ENCODE data around the gene KCNJ11. TPM values are rescaled to one million over a fixed set of nuclear protein-coding genes. Genes with fewer than 3 reads are reported as not detected.

KCNJ11 gene
- total and polyA plus RNA-seq, 2 of the 8 experiments (the other 6 are each of a cell fraction or from before 2014, with no cell fraction given) = 3.8 to 6.3 TPM

DNA sequence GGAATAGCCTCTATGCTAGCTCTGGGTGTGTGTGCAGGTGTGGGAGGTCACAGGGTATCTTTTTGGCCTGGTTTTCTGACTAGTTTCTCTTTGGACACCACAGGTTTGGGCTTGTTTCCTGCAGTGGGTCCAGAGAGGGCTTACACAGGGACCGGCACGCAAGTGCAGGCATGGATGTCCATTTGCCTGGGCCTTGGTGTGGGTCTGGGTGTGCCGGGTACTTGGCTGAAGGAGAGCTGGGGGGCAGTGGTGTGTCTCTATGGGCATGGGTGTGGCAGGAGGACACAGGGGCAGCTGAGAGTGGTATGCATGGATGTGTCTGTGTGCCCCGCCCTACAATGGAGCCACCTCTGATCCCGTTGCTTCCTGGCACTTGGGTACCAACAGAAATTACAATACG is 7.5 kb upstream of the KCNJ11 start:
- Histone ChIP-seq H3K4me3 (ENCODE audit: extremely low read depth in 1 of 4, insufficient read depth in 2 of 4, low read depth in 3 of 4, low read length in 4 of 4) (no peak overlapping the region), H3K18ac (ENCODE audit: extremely low read depth, low read length) (no peak overlapping the region), H3K9ac (replicated peaks in 1 of 4; ENCODE audit: extremely low read depth in 1 of 4, low read depth in 3 of 4, low read length in 3 of 4) (no peak overlapping the region), H3K14ac (ENCODE audit: insufficient read length) (no peak overlapping the region), H2BK5ac (ENCODE audit: low read depth, low read length) (no peak overlapping the region), H2AFZ (ENCODE audit: low read length) (no peak overlapping the region), H3K4me2 (ENCODE audit: insufficient read depth in 1 of 2, low read depth in 2 of 2, low read length in 2 of 2) (no peak overlapping the region), H2BK12ac (ENCODE audit: low read depth, low read length) (no peak overlapping the region), H4K8ac (ENCODE audit: extremely low read depth, insufficient read depth, low read length) (no peak overlapping the region), H2AK5ac (ENCODE audit: low read depth, low read length) (no peak overlapping the region), H4K91ac (replicated peaks; ENCODE audit: insufficient read length, low read length) (no peak overlapping the region), H3K23ac (ENCODE audit: insufficient read length) (no peak overlapping the region), H4K20me1 (replicated peaks in 1 of 2; ENCODE audit: control insufficient read depth in 1 of 2, insufficient read depth in 2 of 2, low read length in 2 of 2) (peaks cover 0 to 1% of the 10 kb centered on the region in 2 experiments), H3K27me3 (replicated peaks in 1 of 4; ENCODE audit: control insufficient read depth in 3 of 4, extremely low read depth in 1 of 4, insufficient read depth in 3 of 4, low read length in 3 of 4) (peaks cover 0 to 6% (median 0%) of the 10 kb centered on the region in 4 experiments; a peak in 2 of 7 replicates), H2BK15ac (ENCODE audit: low read length) (no peak overlapping the region), H2BK120ac (replicated peaks; ENCODE audit: low read depth, low read length) (no peak overlapping the region), H3K4me1 (replicated peaks in 1 of 4; ENCODE audit: control insufficient read depth in 3 of 4, insufficient read depth in 4 of 4, low read length in 3 of 4) (no peaks in the 10 kb centered on the region; a peak in 1 of 7 replicates), H4K5ac (ENCODE audit: insufficient read length, low read depth, low read length) (no peak overlapping the region), H3K56ac (replicated peaks; ENCODE audit: insufficient read length, low read depth, low read length) (no peak overlapping the region), H3K79me2 (ENCODE audit: control insufficient read depth in 1 of 2, insufficient read depth in 2 of 2, low read length in 2 of 2) (no peaks in the 10 kb centered on the region), H3K36me3 (ENCODE audit: control insufficient read depth in 2 of 4, insufficient read depth in 4 of 4, low read length in 3 of 4) (no peaks in the 10 kb centered on the region), H3K4ac (replicated peaks; ENCODE audit: insufficient read length, low read depth, low read length) (no peak overlapping the region), H3K23me2 (ENCODE audit: low read depth, low read length) (no peaks in the 10 kb centered on the region), H3K27ac (ENCODE audit: low read depth, low read length) (no peak overlapping the region), H2BK20ac (ENCODE audit: low read length) (no peak overlapping the region), H3K9me3 (ENCODE audit: insufficient read depth in 2 of 2, low read depth in 1 of 2, low read length in 1 of 2) (no peaks in the 10 kb centered on the region), H3K79me1 (ENCODE audit: low read depth, low read length) (no peaks in the 10 kb centered on the region)
- FAIRE-seq = no peak
- ChIA-PET POLR2A (ENCODE audit: partially characterized antibody) (no interaction called here), CTCF (ENCODE audit: partially characterized antibody) (interaction anchor here (0.7 to 38.8 kb wide), 6 partner anchors 12 to 117 kb away, joined by 3 to 1414 read pairs (median 10); no protein-coding TSS in a partner anchor)
- no peak for DNase-seq (ENCODE audit: low read depth in 1 of 2, low spot score in 2 of 2)
- WGBS, 2 experiments (ENCODE audit: extremely low coverage in 1 of 2, insufficient coverage in 1 of 2, insufficient read length in 1 of 2, insufficient replicate concordance in 2 of 2, low coverage in 1 of 2, low lambda C conversion rate in 2 of 2, missing lambda C conversion rate in 1 of 2) = 84% methylated on average over 6 of the region's 6 CpGs; no CpG with 5 or more reads in 1 of the 2 experiments
- TF ChIP-seq, protein P1, sequence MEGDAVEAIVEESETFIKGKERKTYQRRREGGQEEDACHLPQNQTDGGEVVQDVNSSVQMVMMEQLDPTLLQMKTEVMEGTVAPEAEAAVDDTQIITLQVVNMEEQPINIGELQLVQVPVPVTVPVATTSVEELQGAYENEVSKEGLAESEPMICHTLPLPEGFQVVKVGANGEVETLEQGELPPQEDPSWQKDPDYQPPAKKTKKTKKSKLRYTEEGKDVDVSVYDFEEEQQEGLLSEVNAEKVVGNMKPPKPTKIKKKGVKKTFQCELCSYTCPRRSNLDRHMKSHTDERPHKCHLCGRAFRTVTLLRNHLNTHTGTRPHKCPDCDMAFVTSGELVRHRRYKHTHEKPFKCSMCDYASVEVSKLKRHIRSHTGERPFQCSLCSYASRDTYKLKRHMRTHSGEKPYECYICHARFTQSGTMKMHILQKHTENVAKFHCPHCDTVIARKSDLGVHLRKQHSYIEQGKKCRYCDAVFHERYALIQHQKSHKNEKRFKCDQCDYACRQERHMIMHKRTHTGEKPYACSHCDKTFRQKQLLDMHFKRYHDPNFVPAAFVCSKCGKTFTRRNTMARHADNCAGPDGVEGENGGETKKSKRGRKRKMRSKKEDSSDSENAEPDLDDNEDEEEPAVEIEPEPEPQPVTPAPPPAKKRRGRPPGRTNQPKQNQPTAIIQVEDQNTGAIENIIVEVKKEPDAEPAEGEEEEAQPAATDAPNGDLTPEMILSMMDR (IDR thresholded peaks at IDR 0.05; ENCODE audit: control extremely low read depth in 1 of 3, insufficient read depth in 1 of 3, low read depth in 1 of 3, low read length in 3 of 3) = no peak
- no peak for TF ChIP-seq TAF7 (optimal IDR thresholded peaks at IDR 0.05; ENCODE audit: borderline replicate concordance, low read depth, low read length)
- TF ChIP-seq YY1 (IDR thresholded peaks at IDR 0.05; ENCODE audit: low read depth, low read length) = no peak
- no peak for TF ChIP-seq CHD2 (IDR thresholded peaks at IDR 0.05; ENCODE audit: low read length)
- no peak for TF ChIP-seq PHF8 (conservative IDR thresholded peaks at IDR 0.05; ENCODE audit: low read depth, low read length)
- no peak for TF ChIP-seq RBBP5 (IDR thresholded peaks at IDR 0.05; ENCODE audit: borderline replicate concordance, low read depth, low read length)
- TF ChIP-seq TBP (IDR thresholded peaks at IDR 0.05; ENCODE audit: low read depth, low read length) = no peak
- TF ChIP-seq TEAD4 (IDR thresholded peaks at IDR 0.05; ENCODE audit: low read depth, low read length) = no peak
- no peak for TF ChIP-seq FOSL1 (IDR thresholded peaks at IDR 0.05; ENCODE audit: insufficient read depth, low read depth, low read length)
- no peak for TF ChIP-seq BRCA1 (IDR thresholded peaks at IDR 0.05; ENCODE audit: low read depth, low read length)
- no peak for TF ChIP-seq NANOG (IDR thresholded peaks at IDR 0.05; ENCODE audit: insufficient read depth, low read depth, low read length, poor library complexity, severe bottlenecking)
- no peak for TF ChIP-seq BACH1 (IDR thresholded peaks at IDR 0.05; ENCODE audit: low read length)
